Globus pallidus (tissue), 1 donor: ENCODE data around the gene IFNL2.

Experiments
- DNase-seq: peaks from one replicate; pipeline ENCODE4 v3.0.0-alpha.2; 2015; ENCODE audit warnings: low spot score

Gene IFNL2

GRCh38 chr19:39318690-39319089 is 50.5 kb downstream of the IFNL2 start:
- DNase-seq = no peak

DNA sequence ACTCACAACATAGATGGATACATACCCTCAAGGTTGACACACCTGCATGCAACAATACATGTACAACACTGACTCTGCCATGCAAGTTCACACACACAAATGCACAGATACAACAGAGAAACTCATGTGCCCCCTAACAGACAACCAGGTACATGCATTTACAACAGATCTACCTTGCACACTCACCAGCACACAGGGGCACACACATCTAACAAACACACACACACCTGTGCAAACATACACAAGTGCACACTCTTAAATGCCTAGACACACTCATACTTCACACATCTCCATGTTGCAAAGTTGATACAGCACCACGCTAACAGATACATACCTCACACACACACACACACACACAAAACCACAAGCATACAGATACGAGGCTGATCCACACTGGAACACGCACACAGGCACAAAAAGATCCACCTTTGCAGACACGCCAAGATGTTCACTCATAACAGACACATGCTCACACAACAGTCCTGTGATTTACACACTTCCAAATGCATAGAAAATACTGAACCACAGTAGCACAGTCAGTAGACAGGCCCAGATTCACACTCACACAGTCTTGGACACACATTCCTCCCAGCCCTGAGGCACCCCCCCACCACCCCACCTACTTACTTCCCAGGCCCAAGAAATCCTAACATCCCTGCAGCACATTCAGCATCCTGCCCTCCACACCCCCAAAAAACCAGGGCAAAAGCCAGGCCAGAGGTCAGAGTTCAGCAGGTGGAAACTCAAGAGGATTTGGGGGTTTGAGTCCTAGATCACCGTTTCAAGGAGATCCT is 51.1 kb downstream of the IFNL2 start:
- no peak for DNase-seq
